Coronary artery (tissue), 2 donors: ENCODE measurements around the gene NR1H3.

ENCODE experiments used
- DNase-seq: peaks from one replicate; pipeline ENCODE4 v3.0.0-alpha.2; 2017; ENCODE audit warnings: low spot score
- H3K27ac ChIP-seq, 2 donors: fragments of 200-600 bp; sonication (generic); one replicate each; pipeline ENCODE4 v1.5.1; 2016 to 2019
- H3K4me3 ChIP-seq: fragments of 200-600 bp; sonication (generic); 2 replicates; pipeline ENCODE4 v1.5.1; 2016; ENCODE audit warnings: mild to moderate bottlenecking, moderate library complexity
- TF ChIP-seq, protein P1 (sequence below): fragments of 200-600 bp; sonication (generic); IDR thresholded peaks from one replicate; pipeline ENCODE4 v1.5.1; 2019; ENCODE audit warnings: antibody characterized with exemption

Gene NR1H3

DNA sequence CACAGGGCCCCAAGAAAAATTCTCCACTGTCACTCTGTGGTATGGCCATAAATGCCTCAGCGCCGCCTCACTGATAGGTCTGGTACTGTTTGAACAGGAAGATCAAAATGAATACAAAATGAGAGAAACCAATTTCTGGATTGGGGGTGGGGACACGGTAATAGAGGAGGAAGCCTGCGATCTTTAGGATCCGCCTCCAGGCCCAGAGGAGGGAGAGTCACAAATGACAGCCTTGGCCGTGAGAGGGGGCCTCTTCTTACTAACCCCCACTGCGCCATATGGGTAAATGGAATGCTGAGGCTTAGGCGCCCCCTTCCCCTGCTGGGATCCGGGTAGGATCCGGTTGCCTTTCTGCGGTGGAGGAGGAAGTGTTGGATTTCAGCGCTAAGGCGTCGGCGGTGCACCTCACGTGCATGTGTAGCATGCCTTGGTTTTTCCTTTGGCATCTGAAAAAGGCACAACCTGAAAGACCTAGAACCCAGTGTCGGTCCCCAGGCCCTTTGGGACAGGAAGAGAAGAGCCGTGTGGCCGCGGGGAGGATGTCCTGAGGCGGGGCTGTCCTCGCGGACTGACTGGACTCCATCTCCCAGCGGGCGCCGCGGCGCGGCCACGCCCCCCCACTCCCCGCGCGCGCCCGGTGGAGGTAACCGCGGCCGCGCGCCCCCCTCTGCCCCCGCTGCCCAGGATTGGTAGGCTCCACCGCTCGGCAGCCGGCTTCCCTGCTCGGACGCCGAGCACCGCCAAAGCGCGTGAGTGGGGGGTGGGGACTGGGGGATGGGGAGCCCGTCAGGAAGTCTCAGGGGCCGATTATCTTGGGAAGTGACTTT, 11.4 kb downstream of the NR1H3 start:
- peak; percentile 89 for DNase-seq
- H3K27ac ChIP-seq: peak overlapping the region; percentile 86 to 98
- TF ChIP-seq, protein P1, sequence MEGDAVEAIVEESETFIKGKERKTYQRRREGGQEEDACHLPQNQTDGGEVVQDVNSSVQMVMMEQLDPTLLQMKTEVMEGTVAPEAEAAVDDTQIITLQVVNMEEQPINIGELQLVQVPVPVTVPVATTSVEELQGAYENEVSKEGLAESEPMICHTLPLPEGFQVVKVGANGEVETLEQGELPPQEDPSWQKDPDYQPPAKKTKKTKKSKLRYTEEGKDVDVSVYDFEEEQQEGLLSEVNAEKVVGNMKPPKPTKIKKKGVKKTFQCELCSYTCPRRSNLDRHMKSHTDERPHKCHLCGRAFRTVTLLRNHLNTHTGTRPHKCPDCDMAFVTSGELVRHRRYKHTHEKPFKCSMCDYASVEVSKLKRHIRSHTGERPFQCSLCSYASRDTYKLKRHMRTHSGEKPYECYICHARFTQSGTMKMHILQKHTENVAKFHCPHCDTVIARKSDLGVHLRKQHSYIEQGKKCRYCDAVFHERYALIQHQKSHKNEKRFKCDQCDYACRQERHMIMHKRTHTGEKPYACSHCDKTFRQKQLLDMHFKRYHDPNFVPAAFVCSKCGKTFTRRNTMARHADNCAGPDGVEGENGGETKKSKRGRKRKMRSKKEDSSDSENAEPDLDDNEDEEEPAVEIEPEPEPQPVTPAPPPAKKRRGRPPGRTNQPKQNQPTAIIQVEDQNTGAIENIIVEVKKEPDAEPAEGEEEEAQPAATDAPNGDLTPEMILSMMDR: no peak
- peak overlapping the region; percentile 91 for H3K4me3 ChIP-seq

DNA sequence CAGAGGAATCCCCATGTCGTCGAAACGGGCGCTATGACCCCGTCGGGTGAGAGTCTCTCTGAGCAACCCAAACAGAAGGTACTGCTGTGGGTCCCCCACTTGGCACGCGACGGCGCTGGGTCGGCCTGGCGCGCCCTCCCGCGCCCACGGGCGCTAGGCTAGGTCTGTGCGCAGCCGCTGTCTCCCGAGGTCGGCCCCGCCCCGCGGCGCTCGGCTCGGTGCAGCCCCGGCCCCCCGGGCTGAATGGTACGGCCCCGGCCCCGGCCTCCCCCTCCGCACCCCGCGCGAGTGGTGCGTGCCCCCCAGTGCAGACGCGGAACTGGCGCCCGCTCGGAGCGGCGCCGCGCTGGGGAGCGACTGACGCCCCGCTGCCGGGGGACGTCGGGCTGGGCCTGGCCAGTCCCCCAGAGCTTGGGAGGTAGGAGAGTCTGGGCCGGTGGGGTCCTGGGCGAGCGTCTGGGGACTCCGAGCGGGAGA, 12.1 kb downstream of the NR1H3 start, which contains the start of gene MADD:
Gene MADD (plus strand): TSS at position 305 of the 477 bp plus-strand sequence.
- TF ChIP-seq, protein P1: no peak
- H3K4me3 ChIP-seq: peak within 1 kb of the TSS; percentile 91
- peak within 1 kb of the TSS; percentile 86 to 98 for H3K27ac ChIP-seq
- DNase-seq: peak; percentile 87

DNA sequence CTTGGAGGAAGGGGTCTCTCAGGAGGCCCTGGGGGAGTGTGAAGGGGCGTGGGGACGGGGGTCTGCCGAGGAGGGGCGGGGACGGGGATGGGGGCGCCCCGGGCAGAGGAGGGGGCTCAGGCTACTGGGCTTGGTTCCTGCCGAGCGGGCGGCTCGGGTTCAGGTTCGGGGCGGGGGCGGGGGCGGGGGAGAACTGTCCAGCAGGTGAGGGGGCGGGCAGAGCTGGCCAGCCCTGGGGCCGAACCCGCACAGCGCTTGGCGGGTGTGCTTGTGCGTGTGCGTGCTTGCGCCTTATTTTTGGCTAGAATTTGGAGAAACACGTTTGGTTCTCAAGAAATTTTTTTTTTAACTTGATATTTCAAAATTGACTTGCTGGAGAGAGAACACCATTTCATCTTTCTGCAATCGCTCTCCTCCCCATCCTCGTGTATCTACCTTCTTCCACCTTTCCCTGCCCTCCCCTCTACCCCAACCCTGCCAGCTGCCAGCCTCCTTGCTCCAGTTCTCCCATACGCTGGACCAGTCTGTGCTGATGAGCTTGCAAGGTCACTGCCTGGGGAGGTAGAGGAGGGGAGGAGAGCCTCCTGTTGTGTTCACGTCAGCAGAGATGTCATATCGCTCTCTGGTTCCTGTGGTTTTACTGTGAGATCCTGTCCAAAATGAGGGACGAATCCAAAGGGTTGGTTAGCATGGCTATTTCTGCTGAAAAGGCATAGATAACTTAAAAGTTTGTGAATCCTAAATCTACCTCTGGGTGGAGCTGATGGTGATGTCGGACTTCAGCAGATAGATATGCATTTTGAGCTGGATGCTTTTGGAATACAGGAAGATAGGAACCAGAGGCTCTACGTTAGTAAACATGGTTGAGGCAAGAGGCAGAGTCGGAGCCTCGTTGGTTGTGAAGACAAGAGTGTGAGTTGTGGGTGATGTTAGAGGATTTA, 12.8 kb downstream of the NR1H3 start:
- TF ChIP-seq, protein P1: no peak
- Histone ChIP-seq H3K4me3 (peak overlapping the region; percentile 91), H3K27ac (peak overlapping the region; percentile 86 to 98)
- no peak for DNase-seq

DNA sequence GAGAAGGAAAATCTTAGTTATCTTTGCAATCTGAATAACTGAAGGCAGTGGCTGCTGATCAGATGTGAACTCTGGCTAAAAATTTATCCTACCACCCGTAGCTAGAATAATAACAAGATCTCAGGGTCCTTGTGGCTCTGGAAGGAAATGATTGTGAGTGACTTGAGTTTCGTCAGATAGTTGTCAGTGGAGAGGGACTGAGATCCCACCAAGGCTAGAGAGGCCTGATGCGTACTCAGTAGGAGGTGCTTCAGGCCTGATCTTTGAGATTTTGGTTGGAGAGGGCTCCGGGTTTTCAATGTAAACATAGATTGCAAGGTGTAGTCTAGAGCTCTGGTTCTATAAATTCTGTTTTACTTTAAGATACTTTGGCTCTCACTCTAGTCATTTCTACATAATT, 13.5 kb downstream of the NR1H3 start:
- TF ChIP-seq, protein P1: no peak
- no peak for DNase-seq
- Histone ChIP-seq H3K27ac (peak overlapping the region; percentile 86 to 98), H3K4me3 (peak overlapping the region; percentile 91)

DNA sequence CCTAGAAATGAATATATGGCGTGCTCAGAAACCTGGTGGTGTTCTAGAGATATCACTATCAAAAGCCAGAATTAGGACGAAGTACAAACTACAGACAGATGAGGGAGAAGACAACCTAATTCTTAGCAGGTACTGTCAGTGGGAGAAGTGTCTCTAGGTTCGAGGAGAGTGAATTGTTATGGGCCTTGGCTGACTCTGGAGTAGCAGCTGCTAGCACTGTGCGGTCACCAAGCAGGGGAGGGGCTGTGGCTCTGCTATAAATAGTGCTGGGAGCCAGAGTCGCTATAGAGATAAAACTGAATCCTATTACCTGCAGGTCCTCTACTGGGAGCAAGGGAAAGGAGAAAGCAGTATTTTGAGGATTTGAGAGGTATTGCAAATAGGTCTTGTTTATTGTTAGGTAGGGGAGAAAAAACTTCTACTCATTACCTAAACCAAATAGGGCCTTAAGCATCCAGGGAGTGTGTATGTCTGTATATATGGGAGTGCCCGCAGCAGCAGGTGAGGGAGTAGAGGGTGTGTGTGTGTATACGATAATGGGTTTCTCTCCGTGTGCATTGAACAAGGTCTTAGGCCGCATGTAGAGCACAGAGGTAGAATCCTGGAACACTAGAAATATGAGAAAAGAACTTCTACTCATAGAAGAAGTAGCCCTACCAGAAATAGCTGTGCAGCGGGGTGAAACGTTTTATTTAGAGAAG, 14.3 kb downstream of the NR1H3 start:
- Histone ChIP-seq H3K27ac (peak overlapping the region in 1 of 2 donors; percentile 86), H3K4me3 (no peak overlapping the region)
- TF ChIP-seq, protein P1: no peak
- no peak for DNase-seq

DNA sequence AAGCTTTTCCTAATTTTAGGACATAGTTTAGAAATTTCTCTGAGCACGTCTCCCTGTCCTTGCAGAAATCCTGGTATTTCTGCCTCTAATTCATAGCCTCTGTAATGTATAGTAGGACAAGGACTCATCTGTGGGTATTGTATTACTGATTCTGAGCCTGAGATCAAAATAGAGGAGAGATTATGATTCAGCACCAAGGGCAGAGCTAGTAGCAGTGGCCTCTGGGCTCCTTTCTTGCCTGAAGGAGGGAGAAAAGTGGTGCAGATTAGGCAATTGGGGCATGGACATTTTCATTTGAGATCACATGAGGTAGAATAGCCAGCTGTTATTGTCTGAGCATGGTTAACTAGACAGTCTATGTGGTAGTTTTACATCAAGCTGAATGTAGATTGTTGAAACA, 14.9 kb downstream of the NR1H3 start:
- no peak for DNase-seq
- Histone ChIP-seq H3K27ac (no peak overlapping the region), H3K4me3 (no peak overlapping the region)
- TF ChIP-seq, protein P1: no peak
